K562 (cell line): Measurements from ENCODE around the gene PROM2. TPM values are rescaled to one million over a fixed set of nuclear protein-coding genes. Genes with fewer than 3 reads are reported as not detected.

ENCODE experiments used
- ATAC-seq: fragments of 200-7000 bp; cut with Tn5 transposase; 3 replicates; pipeline ENCODE4 v1.9.1; 2020; ENCODE audit warnings: moderate library complexity
- BruUV-seq: library from RNA; stranded (reverse); fragments of 400-500 nt; replicated peaks from 2 replicates; lab custom pipeline; 2021; lab: Mats Ljungman, UMichigan
- CTCF ChIA-PET: fragments of 300-600 bp; formaldehyde crosslinking; extraction: SDS; loops from one replicate; lab custom pipeline; 2021; ENCODE audit warnings: low intra/inter-chr PET ratio; lab: Yijun Ruan, JAX
- POLR2A ChIA-PET: fragments of 300-600, 350-650 bp; sonication (Branson Sonifier 250); formaldehyde crosslinking; extraction: SDS; loops from one replicate; lab custom pipeline; 2021; ENCODE audit warnings: antibody characterized with exemption, inconsistent platforms; lab: Yijun Ruan, JAX
- DNase-seq, 4 experiments: peaks; one replicate each; pipeline versions ENCODE4 v3.0.0 to v3.0.0-alpha.2; 2011 to 2018; ENCODE audit warnings: low spot score in 3 of 4, mixed read lengths in 3 of 4; ENCODE audit errors: extremely low read depth in 1 of 4
- FAIRE-seq: peaks from 2 replicates; lab custom pipeline; 2011; peaks lifted over from hg19 to GRCh38; lab: Jason Lieb, UNC
- H2AFZ ChIP-seq: 2 replicates; pipeline ENCODE4 v1.6.0; 2011; ENCODE audit warnings: low read depth, low read length, control low read depth, inconsistent platforms
- H3K27ac ChIP-seq: fragments of 200-600 bp; 3 replicates; pipeline ENCODE4 v1.8.0; 2011; ENCODE audit warnings: low read depth, mild to moderate bottlenecking, control low read depth, inconsistent platforms, low read length, moderate library complexity, mixed read lengths; ENCODE audit errors: extremely low read depth
- H3K27me3 ChIP-seq, 2 experiments: fragments of 300-600 bp in 1 of 2; 2 replicates in 1 of 2; 3 replicates in 1 of 2; pipeline versions ENCODE4 v1.6.0 to v1.8.0; 2011; ENCODE audit warnings: inconsistent platforms in 2 of 2, low read length in 2 of 2, mild to moderate bottlenecking in 1 of 2, mixed read lengths in 1 of 2, moderate library complexity in 1 of 2; ENCODE audit not compliant: control insufficient read depth in 2 of 2, insufficient read depth in 2 of 2
- H3K36me3 ChIP-seq: fragments of 300-600 bp; 3 replicates; pipeline ENCODE4 v1.8.0; 2011; ENCODE audit warnings: mild to moderate bottlenecking, low read length, inconsistent platforms; ENCODE audit not compliant: control insufficient read depth, insufficient read depth
- H3K4me1 ChIP-seq, 2 experiments: fragments of 200-600 bp in 1 of 2; replicated peaks in 1 of 2; 2 replicates in 1 of 2; 3 replicates in 1 of 2; pipeline versions ENCODE4 v1.5.1 to v1.8.0; 2011; ENCODE audit warnings: inconsistent platforms in 2 of 2, low read length in 2 of 2, mild to moderate bottlenecking in 1 of 2, mixed read lengths in 1 of 2, moderate library complexity in 1 of 2; ENCODE audit not compliant: control insufficient read depth in 2 of 2, insufficient read depth in 2 of 2
- H3K4me2 ChIP-seq: 2 replicates; pipeline ENCODE4 v1.6.1; 2011; ENCODE audit warnings: low read length, control low read depth, inconsistent platforms, mixed read lengths; ENCODE audit not compliant: insufficient read depth
- H3K4me3 ChIP-seq: fragments of 200-600 bp; sonication (generic), shearing (Covaris generic); 2 replicates; pipeline ENCODE4 v1.5.1; 2016; ENCODE audit warnings: control low read depth, inconsistent platforms
- H3K79me2 ChIP-seq: fragments of 200-600 bp; 3 replicates; pipeline ENCODE4 v1.8.0; 2011; ENCODE audit warnings: low read length, inconsistent platforms; ENCODE audit not compliant: control insufficient read depth, insufficient read depth
- H3K9ac ChIP-seq, 2 experiments: 2 replicates each; pipeline versions ENCODE4 v1.6.0 to v1.6.1; 2011; ENCODE audit warnings: low read depth in 2 of 2, low read length in 2 of 2, control low read depth in 1 of 2, inconsistent platforms in 1 of 2, mild to moderate bottlenecking in 1 of 2, mixed read lengths in 1 of 2; ENCODE audit not compliant: insufficient read depth in 1 of 2
- H3K9me1 ChIP-seq: one replicate; pipeline ENCODE4 v1.6.0; 2011; ENCODE audit warnings: inconsistent platforms, mild to moderate bottlenecking, low read length, moderate library complexity; ENCODE audit not compliant: control insufficient read depth, insufficient read depth
- H3K9me3 ChIP-seq: replicated peaks from 2 replicates; pipeline ENCODE4 v1.5.1; 2011; ENCODE audit warnings: low read depth, low read length, inconsistent platforms; ENCODE audit not compliant: control insufficient read depth, insufficient read depth
- H4K20me1 ChIP-seq: replicated peaks from 2 replicates; pipeline ENCODE4 v1.6.1; 2011; ENCODE audit warnings: low read length, inconsistent platforms, mixed read lengths; ENCODE audit not compliant: control insufficient read depth, insufficient read depth
- ARID2 ChIP-seq: fragments of 450-650 bp; IDR thresholded peaks from 2 replicates; pipeline ENCODE4 v1.6.1; 2017; ENCODE audit warnings: antibody characterized with exemption, mild to moderate bottlenecking
- CTBP1 ChIP-seq: fragments of 450-650 bp; IDR thresholded peaks from 2 replicates; pipeline ENCODE4 v1.6.1; 2016; ENCODE audit warnings: borderline replicate concordance
- FOXM1 ChIP-seq, 2 experiments: fragments of 450-650 bp in 1 of 2; sonication (generic) in 1 of 2; formaldehyde crosslinking in 1 of 2; IDR thresholded peaks; 2 replicates each; pipeline versions ENCODE4 v1.6.1 to v1.9.0; 2017 to 2022; ENCODE audit warnings: low read depth in 2 of 2, mild to moderate bottlenecking in 2 of 2, missing genetic modification reagents in 1 of 2, moderate library complexity in 1 of 2
- HSF4 ChIP-seq: fragments of 250-450 bp; sonication (Bioruptor Pico); IDR thresholded peaks from 2 replicates; pipeline ENCODE4 v2.1.2; 2022; ENCODE audit warnings: mild to moderate bottlenecking, moderate library complexity, borderline replicate concordance
- KHSRP ChIP-seq: fragments of 450-650 bp; IDR thresholded peaks from 2 replicates; pipeline ENCODE4 v1.6.1; 2017
- MAFF ChIP-seq: IDR thresholded peaks from 2 replicates; pipeline ENCODE4 v1.6.1; 2012; ENCODE audit warnings: low read length, improper control_type of control experiment
- RAD21 ChIP-seq, 2 experiments: fragments of 250-450 bp in 1 of 2; fragments of 450-650 bp in 1 of 2; sonication (Bioruptor Pico) in 1 of 2; formaldehyde crosslinking in 1 of 2; IDR thresholded peaks in 1 of 2; conservative IDR thresholded peaks in 1 of 2; 2 replicates each; pipeline versions ENCODE4 v1.4.0 to v1.8.0; 2020 to 2022; ENCODE audit warnings: mild to moderate bottlenecking in 2 of 2, moderate library complexity in 1 of 2
- RREB1 ChIP-seq: fragments of 250-450 bp; sonication (Bioruptor Pico); IDR thresholded peaks from 2 replicates; pipeline ENCODE4 v1.4.0; 2020
- SNIP1 ChIP-seq: fragments of 450-650 bp; IDR thresholded peaks from 2 replicates; pipeline ENCODE4 v1.7.1; 2017; ENCODE audit warnings: low read depth, mild to moderate bottlenecking
- USF2 ChIP-seq: sonication (generic); formaldehyde crosslinking; IDR thresholded peaks from 2 replicates; pipeline ENCODE4 v1.5.0; 2020; ENCODE audit warnings: missing genetic modification reagents
- WGBS: fragments of 100-300 bp; shearing (Covaris generic); methylation state at CpG from one replicate; pipeline ENCODE4 v1.1.6; 2016; ENCODE audit warnings: low coverage, mixed read lengths; ENCODE audit not compliant: insufficient coverage; ENCODE audit errors: missing lambda C conversion rate; 5-methylcytosine and 5-hydroxymethylcytosine counted together
- in situ Hi-C: fragments of 300-500 bp; cut with MboI; formaldehyde crosslinking; loops from 4 replicates; pipeline ENCODE4 v1.15.0; 2018; ENCODE audit warnings: inconsistent platforms, mixed read lengths
- intact Hi-C: fragments of 100-400 bp; cut with micrococcal nuclease; formaldehyde crosslinking; loops from 2 replicates; pipeline ENCODE4 v1.14.2; 2022
- polyA plus RNA-seq, 8 experiments: library from polyadenylated mRNA; depleted of rRNA in 4 of 8; stranded (reverse) in 5 of 8; unstranded in 3 of 8; fragments of >200 nt; fragmentation: Nextera tagmentation in 2 of 8; fragmentation: Illumina TruSeq in 1 of 8; extraction: Ambion mirVana in 2 of 8; extraction: Trizol in 1 of 8; gene quantifications; 2 replicates each; pipeline versions ENCODE4 v1.2.1 to v1.2.3, GENCODE V29; 2011 to 2014; ENCODE audit warnings: inconsistent platforms in 1 of 8, missing spikeins in 1 of 8
- total RNA-seq, 7 experiments: library from RNA; depleted of rRNA in 6 of 7; stranded (reverse); fragments of >200 nt in 6 of 7; fragmentation: Illumina TruSeq in 2 of 7; extraction: Trizol in 2 of 7; gene quantifications; 2 replicates each; pipeline versions ENCODE4 v1.2.1 to v1.2.3, GENCODE V29; 2011 to 2021; ENCODE audit warnings: low replicate concordance in 1 of 7

The PROM2 gene
- total and polyA plus RNA-seq, 9 of the 15 experiments (the other 6 are each of a cell fraction or from before 2014, with no cell fraction given), result not detected

GRCh38 chr2:95307036-95307435 is 32.8 kb downstream of the PROM2 start:
- no peak for FAIRE-seq
- Histone ChIP-seq H3K9me1 (no peaks in the 10 kb centered on the region), H3K27me3 (peaks cover 10 to 60% of the 10 kb centered on the region in 2 experiments), H3K9me3 (no peaks in the 10 kb centered on the region), H3K4me3 (no peak overlapping the region), H3K9ac (no peak overlapping the region), H3K4me1 (no peaks in the 10 kb centered on the region; a peak in 1 of 5 replicates), H4K20me1 (peaks cover 8% of the 10 kb centered on the region; the same call in 1 of the 2 replicates), H3K36me3 (no peaks in the 10 kb centered on the region)
- CTCF ChIA-PET, result no interaction called here
- intact Hi-C loops (no loop called here), in situ Hi-C loops (no loop called here)
- ATAC-seq, result no peak
- TF ChIP-seq ARID2 (no peak), USF2 (CRISPR knock-in tag) (no peak), KHSRP (no peak), MAFF (no peak), FOXM1 (IDR thresholded peaks at IDR 0.05; ENCODE audit: low read depth) (no peak), FOXM1 (CRISPR knock-in tag; IDR thresholded peaks at IDR 0.05; ENCODE audit: low read depth) (no peak)
- TF ChIP-seq, all 486 proteins: peak for 0
- H3K4me2 ChIP-seq, result no peak overlapping the region
- no TSS peak for BruUV-seq
- H3K27ac ChIP-seq, result no peak overlapping the region
- no peak for DNase-seq
- no peaks in the 10 kb centered on the region for H3K79me2 ChIP-seq
- WGBS, result 8% methylated on average over 4 of the region's 5 CpGs
- no peak overlapping the region for H2AFZ ChIP-seq
- POLR2A ChIA-PET, result no interaction called here

GRCh38 chr2:95307878-95308277 is 33.6 kb downstream of the PROM2 start:
- FAIRE-seq, result no peak
- TF ChIP-seq RAD21 (CRISPR knock-in tag; conservative IDR thresholded peaks at IDR 0.05 in 1 of 2, IDR thresholded peaks at IDR 0.05 in 1 of 2), result no peak
- no peak for TF ChIP-seq RREB1 (CRISPR knock-in tag)
- no peak for TF ChIP-seq HSF4 (CRISPR knock-in tag)
- no peak for TF ChIP-seq SNIP1
- no peak for TF ChIP-seq CTBP1

More at GRCh38 chr2:95307878-95308277, 33.6 kb downstream of the PROM2 start:
- no peaks in the 10 kb centered on the region for H3K9me1 ChIP-seq
- WGBS, result under 1% methylated on average over 8 of the region's 8 CpGs
- no peak overlapping the region for H3K4me3 ChIP-seq
- no peaks in the 10 kb centered on the region; a peak in 1 of 5 replicates for H3K4me1 ChIP-seq
- no peak overlapping the region for H3K4me2 ChIP-seq
- no peaks in the 10 kb centered on the region for H3K36me3 ChIP-seq
- DNase-seq (no peak), ATAC-seq (no peak)
- intact Hi-C loops (no loop called here), in situ Hi-C loops (no loop called here)
- H3K9ac ChIP-seq, result no peak overlapping the region
- no peaks in the 10 kb centered on the region for H3K9me3 ChIP-seq
- peaks cover 8% of the 10 kb centered on the region; the same call in 1 of the 2 replicates for H4K20me1 ChIP-seq
- peaks cover 10 to 65% of the 10 kb centered on the region in 2 experiments for H3K27me3 ChIP-seq
- POLR2A ChIA-PET, result no interaction called here
- no peaks in the 10 kb centered on the region for H3K79me2 ChIP-seq
- H3K27ac ChIP-seq, result no peak overlapping the region
- no peak overlapping the region for H2AFZ ChIP-seq
- CTCF ChIA-PET, result no interaction called here
- BruUV-seq, result no TSS peak
